Esophagus squamous epithelium (tissue), 5 donors: ENCODE data around the gene F2RL2. TPM values are rescaled to one million over a fixed set of nuclear protein-coding genes. Genes with fewer than 3 reads are reported as not detected.

Experiments used
- DNase-seq: peaks from one replicate; lab custom pipeline; 2025; lab: John Stamatoyannopoulos, UW
- H3K27ac ChIP-seq, 4 donors: fragments of 200-600 bp; sonication (generic); one replicate each; pipeline ENCODE4 v1.5.1; 2016 to 2019; ENCODE audit warnings: mild to moderate bottlenecking in 1 of 4
- H3K27me3 ChIP-seq, 4 donors: fragments of 200-600 bp; sonication (generic); 1 replicate in 3 of 4; 2 replicates in 1 of 4; pipeline versions ENCODE4 v1.5.1 to v1.6.0; 2017 to 2021; ENCODE audit warnings: antibody characterized with exemption in 1 of 4
- H3K36me3 ChIP-seq, 3 donors: fragments of 200-600 bp; sonication (generic); one replicate each; pipeline ENCODE4 v1.5.1; 2016 to 2019
- H3K4me1 ChIP-seq, 3 donors: fragments of 200-600 bp; sonication (generic); one replicate each; pipeline ENCODE4 v1.5.1; 2017 to 2019
- H3K4me3 ChIP-seq, 4 donors: fragments of 200-600 bp; sonication (generic); 1 replicate in 3 of 4; 2 replicates in 1 of 4; pipeline ENCODE4 v1.5.1; 2016 to 2019; ENCODE audit warnings: mild to moderate bottlenecking in 2 of 4, moderate library complexity in 1 of 4
- H3K9me3 ChIP-seq, 3 donors: fragments of 200-600 bp; sonication (generic); one replicate each; pipeline ENCODE4 v1.5.1; 2016 to 2019
- CTCF ChIP-seq, 6 experiments: fragments of 450-650 bp in 4 of 6; fragments of 200-600 bp in 2 of 6; sonication (generic) in 2 of 6; IDR thresholded peaks; one replicate each; pipeline ENCODE4 v1.5.1; 2016 to 2019; ENCODE audit warnings: antibody characterized with exemption in 6 of 6, mild to moderate bottlenecking in 4 of 6, moderate library complexity in 4 of 6
- POLR2A ChIP-seq, 4 donors: fragments of 450-650 bp; IDR thresholded peaks; one replicate each; pipeline ENCODE4 v1.6.1; 2017; ENCODE audit warnings: antibody characterized with exemption in 4 of 4, mild to moderate bottlenecking in 4 of 4, moderate library complexity in 3 of 4
- WGBS, 2 donors: methylation state at CpG; one replicate each; pipeline ENCODE4 v1.1.5; 2018; 5-methylcytosine and 5-hydroxymethylcytosine counted together
- intact Hi-C: fragments of 100-400 bp; cut with DNase I; formaldehyde crosslinking; loops from one replicate; pipeline ENCODE4 v1.15.0; 2022
- total RNA-seq, 4 donors: library from RNA; depleted of rRNA; stranded (reverse); fragments of >200 nt; gene quantifications; one replicate each; pipeline ENCODE4 v1.1.0, GENCODE V29; 2016
- donor health status: DM: yes; HTN: yes; CAD: no.

Gene F2RL2
- total RNA-seq, 4 donors from 2014 or later = 0.18 to 0.76 (median 0.44) TPM

GRCh38 chr5:76641514-76642120 is 18.4 kb upstream of the F2RL2 start:
- 0 to 13% methylated on average over 1 of the region's 1 CpG for WGBS, 2 donors
- no peaks in the 10 kb centered on the region for H3K9me3 ChIP-seq
- peaks cover 0 to 7% (median 0%) of the 10 kb centered on the region in 3 donors for H3K4me1 ChIP-seq
- TF ChIP-seq POLR2A (IDR thresholded peaks at IDR 0.05) = no peak
- TF ChIP-seq CTCF (IDR thresholded peaks at IDR 0.05) = peak; percentile 41 to 66 (median 54)
- DNase-seq = peak; percentile 3
- no peaks in the 10 kb centered on the region for H3K27me3 ChIP-seq
- intact Hi-C loops = no loop called here
- no peak overlapping the region for H3K27ac ChIP-seq
- no peak overlapping the region for H3K4me3 ChIP-seq
- H3K36me3 ChIP-seq = no peaks in the 10 kb centered on the region

- H3K27me3 ChIP-seq = no peaks in the 10 kb centered on the region
- peaks cover 0 to 7% (median 0%) of the 10 kb centered on the region in 3 donors for H3K4me1 ChIP-seq
- intact Hi-C loops = no loop called here
- no peak for DNase-seq
- H3K36me3 ChIP-seq = no peaks in the 10 kb centered on the region
- TF ChIP-seq CTCF (IDR thresholded peaks at IDR 0.05) = no peak
- TF ChIP-seq POLR2A (IDR thresholded peaks at IDR 0.05) = no peak
- H3K9me3 ChIP-seq = no peaks in the 10 kb centered on the region
- WGBS, 2 donors = 44 to 60% methylated on average over 1 of the region's 1 CpG
- H3K27ac ChIP-seq = no peak overlapping the region
- H3K4me3 ChIP-seq = no peak overlapping the region
Observed at GRCh38 chr5:76638479-76638878, 15.3 kb upstream of the F2RL2 start.

- no peak for DNase-seq
- TF ChIP-seq CTCF (IDR thresholded peaks at IDR 0.05) = no peak
- no peak for TF ChIP-seq POLR2A (IDR thresholded peaks at IDR 0.05)
- H3K9me3 ChIP-seq = no peaks in the 10 kb centered on the region
- H3K27ac ChIP-seq = no peak overlapping the region
- no peaks in the 10 kb centered on the region for H3K36me3 ChIP-seq
- H3K27me3 ChIP-seq = no peaks in the 10 kb centered on the region
- no peak overlapping the region for H3K4me3 ChIP-seq
- H3K4me1 ChIP-seq = peaks cover 0 to 7% (median 0%) of the 10 kb centered on the region in 3 donors
- WGBS, 2 donors = 81 to 89% methylated on average over 2 of the region's 2 CpGs
- intact Hi-C loops = no loop called here
Observed at GRCh38 chr5:76637490-76637889, 14.3 kb upstream of the F2RL2 start.

GRCh38 chr5:76634661-76635060 is 11.5 kb upstream of the F2RL2 start:
- WGBS, 2 donors = 97 to 100% methylated on average over 4 of the region's 4 CpGs
- no peak for TF ChIP-seq POLR2A (IDR thresholded peaks at IDR 0.05)
- TF ChIP-seq CTCF (IDR thresholded peaks at IDR 0.05) = no peak
- H3K27ac ChIP-seq = no peak overlapping the region
- peaks cover 0 to 7% (median 0%) of the 10 kb centered on the region in 3 donors for H3K4me1 ChIP-seq
- DNase-seq = no peak
- intact Hi-C loops = no loop called here
- H3K36me3 ChIP-seq = no peaks in the 10 kb centered on the region
- H3K4me3 ChIP-seq = no peak overlapping the region
- H3K27me3 ChIP-seq = no peaks in the 10 kb centered on the region
- H3K9me3 ChIP-seq = no peaks in the 10 kb centered on the region

GRCh38 chr5:76626738-76627137 is 3.5 kb upstream of the F2RL2 start:
- intact Hi-C loops = no loop called here
- no peak for DNase-seq
- no peaks in the 10 kb centered on the region for H3K4me1 ChIP-seq
- H3K36me3 ChIP-seq = no peaks in the 10 kb centered on the region
- TF ChIP-seq POLR2A (IDR thresholded peaks at IDR 0.05) (no peak), CTCF (IDR thresholded peaks at IDR 0.05) (no peak)
- no peak overlapping the region for H3K4me3 ChIP-seq
- H3K9me3 ChIP-seq = no peaks in the 10 kb centered on the region
- H3K27ac ChIP-seq = no peak overlapping the region
- 60 to 71% methylated on average over 6 of the region's 6 CpGs for whole genome bisulfite sequencing, 2 donors
- no peaks in the 10 kb centered on the region for H3K27me3 ChIP-seq
